CD4-positive, alpha-beta T cell treated with Interleukin-4 for 1 hour (primary cell): ENCODE results near the gene SH2D3A.

Experiments used
- DNase-seq, 2 donors: peaks; one replicate each; pipeline ENCODE4 v3.0.0-alpha.2; 2020 to 2022

SH2D3A gene

GRCh38 chr19:6767357-6768235, at the start of gene SH2D3A:
Gene SH2D3A, minus strand, starts transcription at chr19:6767435. Its CDS starts 3,687 bp downstream, at chr19:6763748.
- peak; percentile 96 to 98 for DNase-seq

- DNase-seq = no peak
Measured at GRCh38 chr19:6813659-6814058, 46.4 kb upstream of the SH2D3A start.

GRCh38 chr19:6812612-6813011, 45.4 kb upstream of the SH2D3A start:
- DNase-seq = no peak

- DNase-seq = peak in 1 of 2 donors; percentile 39
Measured at GRCh38 chr19:6811906-6812305, 44.7 kb upstream of the SH2D3A start.

GRCh38 chr19:6811378-6811777, 44.1 kb upstream of the SH2D3A start:
- DNase-seq = no peak

GRCh38 chr19:6809262-6809661, 42.0 kb upstream of the SH2D3A start:
- no peak for DNase-seq

- no peak for DNase-seq
Measured at GRCh38 chr19:6808494-6808893, 41.3 kb upstream of the SH2D3A start.

GRCh38 chr19:6807291-6807690, 40.1 kb upstream of the SH2D3A start:
- no peak for DNase-seq

GRCh38 chr19:6806488-6806887, 39.3 kb upstream of the SH2D3A start:
- DNase-seq = no peak

GRCh38 chr19:6803036-6803404, 35.8 kb upstream of the SH2D3A start:
- peak in 1 of 2 donors; percentile 15 for DNase-seq

GRCh38 chr19:6802336-6803035, 35.3 kb upstream of the SH2D3A start:
- peak; percentile 81 to 84 for DNase-seq

- peak; percentile 84 for DNase-seq
Measured at GRCh38 chr19:6801485-6802086, 34.4 kb upstream of the SH2D3A start.

GRCh38 chr19:6800991-6801484, 33.8 kb upstream of the SH2D3A start:
- no peak for DNase-seq

GRCh38 chr19:6800160-6800790, 33.0 kb upstream of the SH2D3A start:
- peak in 1 of 2 donors; percentile 5 for DNase-seq

- no peak for DNase-seq
Measured at GRCh38 chr19:6797646-6798045, 30.4 kb upstream of the SH2D3A start.

- DNase-seq = no peak
Measured at GRCh38 chr19:6796278-6796677, 29.0 kb upstream of the SH2D3A start.

- no peak for DNase-seq
Measured at GRCh38 chr19:6794686-6795431, 27.6 kb upstream of the SH2D3A start.

GRCh38 chr19:6793973-6794372, 26.7 kb upstream of the SH2D3A start:
- DNase-seq = no peak

- DNase-seq = no peak
Measured at GRCh38 chr19:6793411-6793810, 26.2 kb upstream of the SH2D3A start.

- DNase-seq = no peak
Measured at GRCh38 chr19:6791237-6791636, 24.0 kb upstream of the SH2D3A start.

- no peak for DNase-seq
Measured at GRCh38 chr19:6790194-6791128, 23.2 kb upstream of the SH2D3A start.
